Testis (tissue), 2 donors: ENCODE data around the gene VPS16.

Experiments
- CTCF ChIP-seq, 3 experiments: fragments of 450-650 bp in 2 of 3; fragments of 200-600 bp in 1 of 3; sonication (generic) in 1 of 3; IDR thresholded peaks; one replicate each; pipeline ENCODE4 v1.5.1; 2016 to 2019; ENCODE audit warnings: antibody characterized with exemption in 3 of 3, mild to moderate bottlenecking in 2 of 3, moderate library complexity in 1 of 3
- POLR2A ChIP-seq: fragments of 450-650 bp; IDR thresholded peaks from one replicate; pipeline ENCODE4 v1.6.1; 2017; ENCODE audit warnings: antibody characterized with exemption, mild to moderate bottlenecking, moderate library complexity

- TF ChIP-seq CTCF (IDR thresholded peaks at IDR 0.05) (no peak), POLR2A (no peak)
These were observed 5.2 kb upstream of the VPS16 start for GRCh38 chr20:2835331-2835796.
